ENCODE results near the gene NEU3.

Gene NEU3

GRCh38 chr11:75059299-75059698, 70.6 kb downstream of the NEU3 start:
- DNase-seq (ENCODE audit: low read depth in 4 of 4, low spot score in 1 of 4): no peak

- no peak for DNase-seq (ENCODE audit: low read depth in 4 of 4, low spot score in 1 of 4)
Observed at GRCh38 chr11:75063741-75064314, 75.1 kb downstream of the NEU3 start.

GRCh38 chr11:75066061-75066460, 77.3 kb downstream of the NEU3 start:
- no peak for DNase-seq (ENCODE audit: low read depth in 4 of 4, low spot score in 1 of 4)
